GM11168 (cell line): ENCODE results near the gene SFXN2.
"Not testable (repeated sequence)": the region's sequence is repeated elsewhere in the genome, so short reads cannot be mapped to it uniquely, and the experiment has no call there.

Experiments
- in situ Hi-C: fragments of 300-500 bp; cut with MboI; formaldehyde crosslinking; loops from one replicate; pipeline ENCODE4 v1.12.0; 2022; ENCODE audit warnings: low sequenced_read_pairs; ENCODE audit not compliant: unreplicated experiment

SFXN2 gene

GRCh38 chr10:102714621-102715455, at the start of gene SFXN2:
Gene SFXN2 (plus strand): TSS chr10:102714636. CDS start chr10:102726637, 12,001 bp downstream.
- in situ Hi-C loops, result no loop called here

GRCh38 chr10:102665904-102666509, 48.4 kb upstream of the SFXN2 start:
- in situ Hi-C loops, result no loop called here

GRCh38 chr10:102667411-102667810, 47.0 kb upstream of the SFXN2 start:
- in situ Hi-C loops, result not testable (repeated sequence)

GRCh38 chr10:102668326-102669107, 45.9 kb upstream of the SFXN2 start:
- in situ Hi-C loops, result no loop called here

GRCh38 chr10:102669206-102670064, 45.0 kb upstream of the SFXN2 start:
- in situ Hi-C loops, result no loop called here

GRCh38 chr10:102670065-102670670, 44.3 kb upstream of the SFXN2 start:
- in situ Hi-C loops, result no loop called here

- in situ Hi-C loops, result no loop called here
These were observed 43.5 kb upstream of the SFXN2 start for GRCh38 chr10:102670871-102671434.

GRCh38 chr10:102673236-102673818, 41.1 kb upstream of the SFXN2 start:
- in situ Hi-C loops, result no loop called here

GRCh38 chr10:102673819-102674511, 40.5 kb upstream of the SFXN2 start:
- in situ Hi-C loops, result no loop called here

- in situ Hi-C loops, result no loop called here
These were observed 39.9 kb upstream of the SFXN2 start for GRCh38 chr10:102674566-102674965.

- in situ Hi-C loops, result no loop called here
These were observed 39.3 kb upstream of the SFXN2 start for GRCh38 chr10:102675011-102675665.

GRCh38 chr10:102675666-102676533, 38.5 kb upstream of the SFXN2 start:
- in situ Hi-C loops, result no loop called here

GRCh38 chr10:102676534-102677315, 37.7 kb upstream of the SFXN2 start:
- in situ Hi-C loops, result no loop called here

GRCh38 chr10:102677331-102678067, 36.9 kb upstream of the SFXN2 start:
- in situ Hi-C loops, result no loop called here

GRCh38 chr10:102678068-102678400, 36.4 kb upstream of the SFXN2 start:
- in situ Hi-C loops, result no loop called here

GRCh38 chr10:102678842-102679289, 35.6 kb upstream of the SFXN2 start:
- in situ Hi-C loops, result no loop called here
